Activated CD8-positive, alpha-beta memory T cell treated with anti-CD3 and anti-CD28 coated beads for 24 hours (primary cell): ENCODE results near the gene SMAD3.

Source experiments
- DNase-seq: peaks from one replicate; pipeline ENCODE4 v3.0.0-alpha.2; 2020

Gene SMAD3

DNA sequence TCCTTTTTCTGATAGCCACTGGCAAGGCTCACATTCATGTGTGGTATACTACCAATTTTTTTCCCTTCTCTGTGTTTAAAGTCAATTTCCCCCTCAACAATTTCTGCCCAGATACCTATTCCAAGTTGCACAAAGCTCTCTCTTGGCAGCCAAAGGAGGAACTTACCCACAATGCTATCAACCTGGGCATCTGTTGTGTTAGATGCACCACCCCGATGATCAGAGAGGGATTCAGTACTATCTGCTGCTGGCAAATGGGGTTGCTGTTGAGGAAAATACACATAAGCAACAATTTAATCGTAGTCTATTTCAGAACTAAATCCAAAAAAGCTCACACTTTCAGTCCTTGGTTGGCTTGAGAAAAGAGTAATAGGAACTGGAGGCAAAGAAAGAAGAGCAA, 143.0 kb downstream of the SMAD3 start:
- DNase-seq = no peak

DNA sequence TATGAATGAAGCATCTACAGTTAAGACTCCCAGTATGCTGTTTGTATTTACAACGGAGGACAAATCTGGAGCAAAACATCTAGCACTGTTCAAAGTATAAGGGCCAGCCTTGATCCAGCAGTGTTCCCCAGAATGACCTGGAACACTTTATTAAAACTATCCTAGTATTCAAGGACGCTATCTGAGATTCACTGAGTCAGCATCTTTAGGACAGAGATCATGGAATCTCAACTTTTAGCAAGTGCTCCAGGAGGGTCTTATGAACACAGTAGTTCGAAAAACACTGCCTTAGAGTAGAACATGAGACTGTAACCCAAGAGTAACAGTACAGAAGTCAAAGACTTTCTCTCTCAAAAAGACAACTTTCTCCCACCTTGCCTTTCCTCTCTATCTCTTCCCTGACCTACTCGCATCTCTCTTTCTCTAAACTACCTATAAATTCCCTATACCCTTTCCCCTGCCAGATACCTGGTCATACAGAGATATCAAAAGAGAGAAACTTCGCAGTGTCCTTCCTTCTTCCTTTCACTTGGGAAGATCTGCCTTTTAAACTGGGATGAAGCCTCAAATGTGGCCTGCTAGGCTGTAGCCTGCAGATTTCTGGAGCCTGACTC, 145.3 kb downstream of the SMAD3 start:
- DNase-seq = no peak

DNA sequence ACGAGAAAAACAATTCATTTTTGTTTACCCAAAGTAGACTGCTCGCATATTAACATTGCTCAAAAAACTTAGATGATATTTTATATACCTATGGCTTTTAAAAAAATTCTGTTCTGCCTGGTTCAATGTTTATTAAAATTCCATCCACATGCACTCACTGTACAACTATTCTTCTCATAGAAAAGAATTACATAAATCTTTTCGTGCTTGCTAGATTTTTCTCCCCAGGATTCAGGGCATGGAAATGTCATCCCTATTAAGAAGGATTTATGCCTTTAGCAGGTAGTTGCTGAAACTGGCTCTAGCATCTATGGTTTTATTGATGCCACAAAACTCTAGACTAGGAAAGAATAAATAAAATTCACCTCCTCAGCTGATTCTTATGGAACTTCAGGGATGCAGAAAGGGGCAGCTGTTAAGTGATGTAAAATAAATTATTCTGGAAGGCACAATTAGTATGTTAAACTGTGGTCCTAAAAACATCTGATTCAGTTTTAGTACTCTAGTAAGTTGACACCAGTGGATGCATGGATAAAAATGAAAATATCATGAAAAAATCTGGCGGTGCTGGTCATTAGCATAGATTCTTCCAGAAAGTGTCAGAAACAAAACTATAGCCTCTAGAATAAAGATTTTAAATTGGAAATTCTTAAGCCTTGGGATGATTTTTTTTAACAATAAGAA, 147.4 kb downstream of the SMAD3 start:
- DNase-seq = no peak

DNA sequence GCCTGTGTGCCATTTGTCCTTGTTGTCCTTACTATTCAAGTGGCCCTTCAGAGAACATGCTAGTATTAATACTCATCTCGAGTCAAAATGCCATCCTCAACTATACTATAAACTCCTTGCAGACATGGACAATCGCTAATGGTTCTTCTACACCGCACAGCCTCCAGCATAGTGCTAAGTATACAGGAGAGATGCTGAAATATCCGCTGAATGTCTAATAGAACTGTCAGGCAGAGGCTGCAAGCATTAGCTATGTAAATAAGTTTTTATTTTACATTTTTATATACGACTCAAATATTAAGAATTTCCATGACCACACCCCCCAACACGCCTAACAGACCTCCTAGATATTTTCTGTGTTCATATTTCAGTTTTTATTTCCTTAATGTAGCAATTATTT, 149.7 kb downstream of the SMAD3 start:
- no peak for DNase-seq

DNA sequence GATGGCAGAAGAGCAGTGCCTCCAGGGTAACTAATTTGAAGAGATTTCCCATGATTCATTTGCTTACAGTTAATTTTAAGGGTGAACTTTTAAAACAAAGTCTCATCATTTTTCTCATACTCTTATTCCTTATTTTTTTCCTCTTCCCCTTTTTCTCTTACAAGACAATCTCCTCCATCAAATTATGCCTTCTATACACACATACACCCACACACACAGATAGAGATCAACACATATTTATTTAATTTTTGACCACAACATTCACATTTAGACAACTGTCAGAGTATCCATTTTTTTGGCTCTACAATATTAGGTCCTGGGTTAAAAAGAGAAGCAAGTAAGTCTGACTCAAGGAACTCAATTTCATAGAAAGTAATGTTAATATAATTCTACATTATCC, 151.5 kb downstream of the SMAD3 start:
- no peak for DNase-seq

DNA sequence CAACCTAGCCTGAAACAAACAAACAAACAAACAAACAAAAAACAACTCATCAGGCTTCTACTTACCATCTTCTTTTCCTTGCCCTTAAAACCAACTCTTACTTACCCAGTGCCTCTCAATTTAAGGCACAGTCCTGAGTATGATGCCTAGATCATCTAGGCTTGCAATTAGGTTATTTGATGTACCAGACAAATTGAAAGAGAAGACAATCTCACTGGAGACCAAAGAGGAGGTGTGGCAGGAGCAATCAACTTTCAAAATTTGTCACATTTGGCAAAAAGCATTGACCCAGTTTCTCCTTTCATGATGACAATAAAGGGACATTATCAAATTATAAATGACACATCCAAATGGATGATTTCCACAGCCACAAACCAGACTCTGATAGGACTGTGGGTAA, 153.0 kb downstream of the SMAD3 start:
- no peak for DNase-seq

DNA sequence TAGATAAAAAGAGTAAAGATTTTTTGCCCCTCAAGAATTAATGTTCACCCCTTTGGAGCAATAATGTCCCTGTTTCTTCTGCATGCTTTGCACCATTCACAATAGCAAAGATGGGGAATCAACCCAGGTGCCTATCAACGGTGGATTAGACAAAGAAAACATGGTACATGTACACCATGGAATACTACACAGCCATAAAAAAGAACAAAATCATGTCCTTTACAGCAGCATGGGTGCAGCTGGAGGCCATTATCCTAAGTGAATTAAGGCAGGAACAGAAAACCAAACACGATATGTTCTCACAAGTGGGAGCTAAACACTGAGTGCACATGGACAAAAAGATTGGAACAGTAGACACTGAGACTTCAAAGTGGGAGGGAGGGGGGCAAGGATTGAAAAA, 153.9 kb downstream of the SMAD3 start:
- no peak for DNase-seq

DNA sequence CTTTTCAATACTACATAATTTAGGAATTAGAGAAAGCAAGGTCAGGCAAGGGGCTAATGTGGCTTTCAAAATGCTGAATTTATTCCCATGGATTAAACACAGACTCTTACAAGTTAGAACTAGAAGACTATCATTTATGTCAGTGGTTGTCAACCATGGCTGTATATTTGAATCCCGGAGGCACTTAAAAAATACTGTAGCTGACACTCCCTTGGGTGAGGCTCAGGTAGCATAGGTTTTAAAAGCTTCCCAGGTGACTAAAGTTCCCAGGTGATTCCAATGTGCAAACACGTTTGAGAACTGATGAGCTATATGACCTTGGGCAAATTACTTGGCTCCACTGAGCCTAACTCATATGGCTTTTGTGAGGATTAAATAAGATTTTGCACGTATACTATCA, 159.5 kb downstream of the SMAD3 start:
- DNase-seq = no peak

DNA sequence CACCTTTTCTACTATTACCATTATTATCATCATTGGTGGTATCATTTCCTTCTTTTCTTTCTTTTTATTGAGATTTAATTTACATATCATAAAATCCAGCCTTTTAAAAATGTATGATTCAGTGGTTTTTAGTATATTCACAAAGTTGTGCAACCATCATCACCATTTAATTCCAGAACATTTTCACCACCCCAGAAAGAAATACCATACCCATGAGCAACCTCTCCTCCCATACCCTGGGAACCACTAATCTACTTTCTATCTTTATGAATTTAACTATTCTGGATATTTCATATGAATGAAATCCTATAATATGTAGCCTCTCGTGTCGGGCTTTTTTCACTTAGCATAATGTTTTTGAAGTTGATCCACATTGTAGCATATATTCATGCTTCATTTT, 159.9 kb downstream of the SMAD3 start:
- DNase-seq = no peak

DNA sequence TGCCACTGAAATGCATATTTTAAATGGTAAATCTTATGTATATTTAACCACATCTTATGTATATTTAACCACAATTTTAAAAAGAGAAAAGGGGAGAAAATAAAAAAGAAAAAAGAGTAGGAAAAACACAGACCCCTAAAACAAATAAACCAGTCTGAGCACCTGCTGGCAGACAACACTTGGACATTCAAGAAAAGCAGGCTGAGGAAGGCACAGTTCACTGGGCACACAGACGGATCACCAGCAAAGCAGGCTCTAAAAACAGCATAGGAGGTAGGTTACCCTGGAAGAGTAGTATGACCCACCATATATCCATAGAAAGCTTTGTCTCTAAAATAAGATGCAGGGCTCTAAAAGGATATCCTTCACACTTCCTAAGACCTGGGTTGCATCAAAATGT, 162.0 kb downstream of the SMAD3 start:
- DNase-seq = no peak

DNA sequence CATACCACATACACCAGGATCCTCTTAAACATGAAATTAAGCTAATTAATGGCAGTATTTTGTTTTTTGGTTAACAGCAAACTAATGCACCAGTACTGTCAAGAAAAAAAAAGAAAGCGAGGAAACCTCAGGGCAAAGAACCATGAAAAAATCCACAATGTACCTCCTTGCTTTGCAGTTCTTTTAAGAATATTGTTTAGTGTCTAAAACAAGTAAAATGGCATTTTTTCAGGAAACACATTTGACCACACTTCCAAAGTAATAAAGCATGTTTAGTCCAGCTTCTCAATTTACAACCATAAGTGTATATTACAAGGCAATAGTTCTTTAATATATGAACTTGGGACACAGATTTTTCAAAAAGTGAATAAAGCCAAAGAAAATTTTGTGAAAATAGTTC, 162.4 kb downstream of the SMAD3 start:
- no peak for DNase-seq

DNA sequence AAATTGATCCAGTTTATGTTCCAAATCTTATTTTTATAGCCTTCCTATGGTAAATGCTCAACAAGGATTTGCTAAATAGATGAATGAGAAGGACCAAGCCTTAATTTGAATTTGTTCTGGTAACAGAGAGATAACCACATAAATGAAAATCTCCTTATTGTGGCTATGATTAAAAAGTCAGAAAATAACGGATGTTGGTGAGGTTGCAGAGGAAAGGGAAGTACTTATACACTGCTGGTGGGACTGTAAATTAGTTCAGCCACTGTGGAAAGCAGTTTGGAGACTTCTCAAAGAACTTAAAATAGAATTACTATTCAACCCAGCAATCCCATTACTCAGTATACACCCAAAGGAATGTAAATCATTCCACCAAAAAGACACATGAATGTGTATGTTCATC, 162.9 kb downstream of the SMAD3 start:
- DNase-seq = no peak

DNA sequence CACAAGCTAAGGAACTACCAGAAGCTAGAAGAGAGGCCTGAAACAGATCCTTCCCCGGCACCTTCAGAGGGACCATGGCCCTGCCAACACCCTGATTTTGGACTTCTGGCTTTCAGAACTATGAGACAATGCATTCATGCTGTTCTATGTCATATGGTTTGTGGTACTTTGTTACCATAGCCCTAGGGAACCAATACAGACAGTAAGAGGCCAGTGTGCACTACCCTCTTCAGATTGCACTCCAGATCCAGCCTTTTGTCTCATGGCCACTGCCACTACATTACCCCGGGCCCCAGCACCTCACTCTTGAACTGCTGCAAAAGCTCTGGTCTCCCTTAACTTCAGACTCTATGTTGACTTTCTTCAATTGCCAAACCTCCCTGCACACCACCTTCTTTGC, 165.1 kb downstream of the SMAD3 start:
- DNase-seq = no peak

DNA sequence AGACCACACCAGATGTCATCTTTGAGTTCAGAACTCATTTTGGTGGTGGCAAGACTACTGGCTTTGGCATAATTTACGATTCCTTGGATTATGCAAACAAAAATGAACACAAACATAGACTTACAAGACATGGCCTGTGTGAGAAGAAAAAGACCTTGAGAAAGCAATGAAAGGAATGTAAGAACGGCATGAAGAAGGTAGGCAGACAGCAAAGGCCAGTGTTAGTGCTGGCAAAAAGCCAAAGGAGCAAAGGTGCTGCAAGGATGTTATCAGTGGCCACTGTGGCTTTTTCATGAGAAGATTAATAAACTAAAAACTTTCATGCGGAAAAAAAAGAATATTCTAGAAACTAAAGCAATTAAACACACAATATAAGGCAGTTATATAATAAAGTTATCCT, 167.2 kb downstream of the SMAD3 start:
- DNase-seq = no peak

DNA sequence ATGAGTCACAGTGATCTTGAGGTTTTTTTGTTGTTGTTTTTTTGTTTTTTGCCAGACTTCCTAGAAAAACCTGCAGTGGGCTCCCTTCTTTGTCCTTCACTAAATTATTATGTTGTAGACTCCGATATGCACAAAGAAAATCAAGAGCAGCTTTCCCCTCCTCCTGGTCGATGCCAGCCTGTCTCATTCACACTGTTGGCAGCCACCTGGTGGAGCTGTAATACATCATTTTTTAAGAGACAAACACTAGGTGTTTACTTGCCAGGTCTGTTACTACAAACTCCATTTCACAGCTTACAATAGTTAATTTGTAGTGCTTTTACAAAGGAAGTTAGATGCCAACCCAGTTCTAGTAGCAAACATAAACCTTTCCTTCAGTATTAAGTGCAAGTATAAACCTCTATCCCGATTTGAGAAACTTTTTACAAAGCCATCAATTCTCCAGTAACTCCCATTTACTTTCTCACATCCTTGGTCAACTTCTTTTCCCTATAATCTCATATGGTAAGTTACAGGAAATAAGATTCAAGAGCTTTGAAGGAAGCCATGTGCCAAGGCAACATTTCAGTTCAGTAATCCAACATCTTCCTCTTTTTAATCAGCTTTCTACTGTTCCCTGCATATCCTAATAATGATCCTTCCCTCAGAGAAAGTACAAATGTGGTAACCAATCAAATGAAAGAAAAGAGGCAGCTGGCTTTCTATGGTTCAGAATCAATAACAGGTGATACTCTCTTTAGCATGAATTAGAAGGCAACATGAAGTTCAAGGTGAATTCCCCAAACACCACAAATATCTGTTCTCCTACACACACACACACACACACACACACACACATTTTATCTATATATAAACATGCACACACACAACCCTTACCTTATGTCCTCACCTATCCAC, 175.1 kb downstream of the SMAD3 start:
- no peak for DNase-seq

DNA sequence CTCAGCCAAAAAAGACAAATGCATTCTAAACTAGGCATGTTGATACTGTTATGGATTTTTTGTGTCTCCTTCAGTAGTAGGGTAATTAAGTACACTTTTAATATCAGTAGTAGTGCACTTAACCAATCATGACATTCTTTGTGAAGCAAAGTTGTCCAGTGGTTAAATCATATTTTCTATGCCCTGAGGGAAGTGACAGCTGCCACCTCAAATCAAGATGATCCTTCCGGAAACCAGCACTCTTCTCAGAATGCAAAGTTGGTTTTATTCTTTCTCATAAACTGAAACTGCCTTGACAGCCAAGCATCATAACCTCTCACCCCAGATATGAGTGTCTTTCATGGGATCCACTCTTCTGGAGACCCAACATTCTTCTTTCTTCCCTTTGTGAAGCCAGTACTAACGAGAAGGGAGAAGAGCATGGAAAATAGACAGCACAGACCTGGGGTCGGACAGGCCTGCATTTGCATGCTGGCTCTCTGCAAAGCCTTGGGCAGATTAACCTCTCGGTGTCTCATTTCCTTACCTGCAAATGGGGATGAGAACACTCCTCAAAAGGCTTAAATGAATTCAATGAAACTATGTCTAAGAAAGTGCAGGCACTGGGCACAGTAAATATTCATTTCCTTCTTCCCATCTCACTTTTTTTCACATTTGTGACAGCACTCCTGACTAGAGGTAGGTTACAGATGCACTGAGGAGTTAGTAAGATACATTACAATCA, 175.9 kb downstream of the SMAD3 start:
- no peak for DNase-seq

DNA sequence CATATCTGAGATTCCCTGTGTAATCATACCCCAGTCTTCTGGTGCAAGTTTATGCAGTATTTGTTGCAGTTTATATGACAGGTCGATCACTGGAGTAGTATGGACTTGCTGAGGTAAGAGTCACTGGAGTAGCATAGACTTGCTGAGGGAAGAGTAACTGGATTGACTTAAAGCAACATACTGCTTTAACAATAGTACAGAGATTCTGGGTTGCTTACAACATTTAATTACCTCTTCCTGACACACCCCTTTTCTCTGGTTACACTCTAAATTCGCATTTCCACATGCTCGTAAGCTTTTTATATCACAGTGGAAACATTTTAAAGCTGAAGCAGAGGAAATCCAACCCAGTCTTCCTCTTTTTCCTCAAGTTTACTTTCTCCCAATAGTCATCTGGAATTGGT, 177.3 kb downstream of the SMAD3 start:
- no peak for DNase-seq
